Stimulated activated CD8-positive, alpha-beta memory T cell treated with anti-CD3 and anti-CD28 coated beads, Interleukin-4, amount 100 ng/mL, for 4 hours (primary cell): ENCODE measurements around the gene CCDC70.
A peak's percentile ranks its signal among the peaks of the same experiment; 100 is the strongest.

Source experiments
- DNase-seq, 2 donors: peaks; one replicate each; pipeline ENCODE4 v3.0.0-alpha.2; 2020; ENCODE audit warnings: low read depth in 2 of 2, low spot score in 1 of 2

The CCDC70 gene

DNA sequence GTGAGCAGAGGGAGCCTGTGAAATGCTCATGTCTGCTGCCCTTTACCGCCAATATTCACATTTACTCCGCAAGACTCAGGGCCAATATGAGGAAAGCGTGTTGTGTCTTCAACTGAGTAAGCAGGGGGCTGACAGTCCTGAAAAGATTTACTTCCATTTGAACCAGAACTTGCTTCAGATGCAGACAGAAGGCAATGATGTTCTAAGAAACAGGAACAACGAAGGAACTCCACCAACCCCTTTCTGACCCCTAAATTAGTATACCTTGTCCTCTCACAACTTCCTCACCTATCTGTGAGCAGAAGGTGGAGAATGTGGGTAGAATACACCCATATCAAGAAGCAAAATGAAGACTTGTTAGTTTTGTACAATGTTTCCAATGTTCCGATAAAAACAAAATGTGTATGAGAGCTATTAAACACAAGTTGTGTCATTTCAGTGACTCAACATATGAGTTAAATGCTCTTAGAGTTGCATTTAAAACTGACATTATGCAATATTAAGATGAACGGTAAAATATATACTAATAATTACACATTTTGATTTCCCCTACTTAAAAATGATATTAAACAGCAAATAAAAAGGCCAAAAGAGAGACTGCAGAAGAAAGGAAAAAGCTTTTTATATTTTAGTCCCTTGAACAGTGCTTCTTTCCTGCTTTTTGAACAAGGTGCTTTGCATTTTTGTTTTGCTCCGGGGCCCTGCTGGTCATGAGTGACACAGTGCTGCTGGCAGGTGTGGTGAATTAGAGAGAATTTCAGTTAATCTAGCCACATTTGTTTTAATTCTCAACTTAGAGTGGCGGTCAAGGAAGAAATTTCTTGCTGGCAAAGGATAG is 32.8 kb upstream of the CCDC70 start:
- no peak for DNase-seq

DNA sequence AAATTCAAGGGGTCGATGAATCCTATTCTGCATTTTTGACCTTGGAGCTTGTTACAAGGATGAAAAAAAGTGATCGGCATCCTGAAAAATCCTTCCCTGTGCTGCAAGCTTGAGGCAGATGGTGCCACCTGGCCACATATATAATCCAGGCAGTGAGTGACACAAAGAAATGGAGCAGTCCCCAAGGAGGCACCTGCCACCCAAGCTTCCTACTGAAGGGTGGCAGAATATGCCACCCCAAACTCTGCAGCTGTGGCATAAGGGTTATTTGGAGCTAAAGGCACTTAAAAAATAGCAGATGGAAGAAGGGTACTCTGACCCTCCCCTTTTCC is 32.2 kb upstream of the CCDC70 start:
- DNase-seq = no peak

DNA sequence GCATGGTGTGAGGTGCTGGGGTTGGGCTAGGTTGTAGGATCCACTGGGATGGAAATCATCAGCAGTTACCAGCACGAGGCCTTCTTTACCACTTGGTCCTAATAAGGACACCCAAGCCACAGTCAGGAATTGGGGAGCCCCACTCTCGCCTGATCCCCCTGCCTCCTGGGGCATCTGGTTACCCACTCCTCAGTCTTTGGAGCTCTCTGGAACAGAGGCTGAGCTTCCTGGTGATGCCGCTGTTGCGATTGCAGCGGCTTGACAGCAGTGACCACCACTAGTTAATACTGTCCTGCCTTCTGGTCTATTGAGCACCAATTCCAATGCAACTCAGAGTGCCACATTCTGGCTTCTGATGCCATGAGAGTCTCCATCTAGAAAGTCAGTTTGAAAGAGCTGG is 30.2 kb upstream of the CCDC70 start:
- DNase-seq = no peak

DNA sequence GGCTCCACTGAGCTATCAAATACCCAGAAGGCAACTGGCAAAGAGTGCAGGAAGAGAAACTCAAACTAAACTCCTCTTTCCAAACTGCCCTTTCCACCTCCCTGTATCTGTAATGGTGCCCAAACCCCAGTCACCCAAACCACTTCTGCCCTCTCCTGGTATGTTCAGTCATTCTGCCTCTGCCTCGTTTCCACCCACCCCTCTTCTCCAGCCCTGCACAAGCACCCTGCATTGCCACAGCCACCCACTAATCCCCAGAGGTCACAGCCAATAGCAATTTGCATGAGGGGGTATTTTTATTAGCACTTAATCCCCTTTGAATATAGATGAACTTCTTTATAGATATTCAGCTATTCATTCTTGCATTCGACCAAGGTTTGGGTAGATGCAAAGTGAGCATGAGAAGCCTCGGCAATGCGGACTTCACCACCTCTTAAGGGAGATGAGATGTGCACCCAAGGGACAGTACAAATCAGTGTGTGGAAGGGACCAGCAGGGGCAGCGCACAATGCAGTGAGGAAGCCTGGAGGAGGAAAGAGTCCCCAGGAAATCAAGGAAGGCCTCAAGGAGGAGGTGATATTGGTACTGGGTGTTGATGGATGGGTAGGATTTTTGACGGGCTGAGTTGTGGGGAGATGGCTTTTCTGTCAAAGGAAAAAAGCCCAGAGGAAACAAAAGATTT is 29.2 kb upstream of the CCDC70 start:
- peak in 1 of 2 donors; percentile 21 for DNase-seq

DNA sequence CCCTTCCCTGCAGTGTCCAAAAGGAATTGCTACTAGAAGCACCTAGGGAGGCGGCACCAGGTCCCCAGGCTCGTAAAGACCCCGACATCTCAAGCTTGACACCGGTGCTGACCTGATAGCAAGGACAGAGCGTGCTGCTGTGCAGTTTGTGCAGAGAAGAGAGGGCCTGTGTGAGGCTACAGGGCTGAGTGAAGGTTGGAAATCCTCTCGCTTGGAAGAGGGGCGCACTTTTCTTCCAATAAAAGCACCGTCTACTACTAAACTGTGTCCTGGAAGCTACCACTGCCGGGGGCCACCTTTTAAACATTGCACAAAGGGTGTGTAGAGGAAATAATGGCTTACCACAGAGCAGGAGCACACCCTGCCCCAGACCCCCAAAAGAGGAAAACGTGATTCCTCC is 27.8 kb upstream of the CCDC70 start:
- DNase-seq = no peak

DNA sequence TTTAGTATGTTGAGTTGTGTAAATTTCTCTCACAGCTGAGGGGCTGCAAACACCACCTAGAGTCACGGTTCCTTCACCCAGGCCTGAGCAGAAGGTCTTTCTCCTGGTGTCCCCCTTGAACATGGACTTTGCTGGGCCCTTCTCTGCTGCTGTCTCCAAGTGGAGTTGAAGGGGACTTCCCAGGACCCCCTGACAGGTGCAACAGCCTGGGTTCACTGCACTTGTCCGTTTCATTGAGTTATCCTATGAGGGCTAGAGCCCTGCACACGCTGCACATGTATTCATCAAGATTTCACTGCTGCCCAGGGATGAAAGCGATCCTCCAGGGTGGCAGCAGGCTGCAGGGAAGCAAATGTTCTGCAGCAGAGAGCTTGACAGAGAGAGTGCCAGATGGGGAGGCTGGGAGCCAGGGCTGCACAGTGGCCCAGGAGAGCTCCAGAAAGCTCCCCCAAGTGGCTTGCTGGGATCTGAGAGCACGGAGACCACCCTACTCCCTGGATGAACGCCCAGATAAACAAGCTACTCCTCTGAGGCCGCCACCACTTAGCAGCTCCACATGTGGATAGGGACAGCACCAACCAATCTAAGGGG is 27.1 kb upstream of the CCDC70 start:
- DNase-seq = no peak

DNA sequence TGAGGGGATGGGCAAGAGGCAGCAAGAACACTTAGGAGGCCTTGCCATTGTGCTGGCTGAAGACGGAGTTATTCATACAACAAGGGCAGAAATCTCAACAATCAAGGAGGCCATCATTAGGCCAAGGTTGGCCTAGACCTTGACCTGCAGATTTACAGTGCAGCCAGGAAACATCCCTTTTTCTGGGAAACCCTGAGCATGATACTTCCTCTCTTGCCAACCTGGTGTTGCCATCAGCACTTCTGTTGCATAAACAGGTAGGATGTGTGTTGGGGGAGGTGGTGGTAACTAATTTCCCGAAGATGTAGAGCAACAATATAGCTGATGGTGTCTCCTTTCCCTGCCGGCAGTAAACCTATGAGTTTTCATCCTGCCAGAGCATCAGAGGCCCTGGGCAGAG is 24.8 kb upstream of the CCDC70 start:
- no peak for DNase-seq

DNA sequence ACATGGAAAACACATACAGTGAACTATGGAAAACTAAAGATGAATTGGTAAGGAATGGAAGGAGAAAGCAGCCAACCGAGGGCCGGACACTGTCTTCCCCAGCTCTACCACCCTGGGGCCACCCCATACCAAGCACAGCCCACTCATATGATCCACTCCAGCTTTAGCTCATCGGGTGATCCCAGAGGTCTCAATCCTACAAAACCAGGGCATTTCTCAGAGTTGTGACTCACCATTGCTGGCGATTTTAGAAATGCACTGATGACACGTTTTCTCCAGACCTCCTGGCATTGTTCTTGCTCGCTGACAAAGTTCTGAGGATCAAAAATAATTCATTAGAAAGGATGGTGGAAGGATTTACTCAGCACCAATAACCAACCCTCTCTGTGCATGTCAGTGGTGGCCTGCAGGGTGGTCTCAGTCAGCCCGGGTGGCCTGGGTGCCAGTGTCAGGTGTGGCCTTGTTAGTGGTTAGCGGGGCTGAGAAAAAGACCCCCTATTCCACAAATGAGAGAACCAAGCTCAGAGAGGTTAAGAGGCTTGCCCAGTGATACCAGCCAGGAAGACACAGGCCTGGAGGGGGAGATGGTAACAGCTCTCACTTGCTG is 23.4 kb upstream of the CCDC70 start:
- no peak for DNase-seq

DNA sequence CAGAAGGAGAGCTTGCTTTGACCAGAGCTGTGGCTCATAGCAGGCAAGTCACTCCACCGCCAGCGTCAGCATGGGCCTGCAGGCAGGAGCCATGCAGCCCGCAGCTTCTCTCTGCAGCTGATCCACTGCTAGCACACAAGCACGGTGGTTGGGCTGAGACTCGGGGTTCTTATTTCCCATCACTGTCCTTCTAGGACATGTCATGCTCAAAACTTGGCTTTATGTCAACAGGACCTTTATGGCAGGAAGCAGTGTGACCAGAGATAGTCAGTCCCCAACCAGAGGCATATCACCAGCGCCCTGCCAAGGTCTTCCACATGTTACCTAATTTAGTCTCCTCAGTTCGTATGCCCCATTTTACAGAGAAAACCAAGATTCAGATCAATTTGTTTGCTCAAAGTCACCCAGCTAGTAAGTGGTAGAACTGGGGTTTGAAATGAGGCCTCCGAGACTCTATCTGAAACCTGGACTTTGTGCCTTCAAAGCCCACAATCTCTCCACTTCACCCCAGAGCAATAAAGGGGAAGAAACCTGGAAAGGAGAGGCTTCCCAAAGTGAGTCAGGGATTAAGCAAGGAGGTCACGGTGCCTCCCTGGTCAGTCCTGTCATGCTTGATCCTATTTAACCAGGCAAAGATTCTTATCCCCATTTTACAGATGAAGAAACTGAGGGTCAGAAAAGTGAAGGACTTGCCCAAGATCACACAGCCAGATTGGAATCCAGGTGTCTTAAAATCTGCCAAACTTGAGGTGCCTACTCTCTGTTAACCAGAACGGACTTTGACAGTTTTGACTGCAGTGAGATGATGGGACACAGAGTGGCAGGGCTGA is 21.8 kb upstream of the CCDC70 start:
- DNase-seq = no peak

DNA sequence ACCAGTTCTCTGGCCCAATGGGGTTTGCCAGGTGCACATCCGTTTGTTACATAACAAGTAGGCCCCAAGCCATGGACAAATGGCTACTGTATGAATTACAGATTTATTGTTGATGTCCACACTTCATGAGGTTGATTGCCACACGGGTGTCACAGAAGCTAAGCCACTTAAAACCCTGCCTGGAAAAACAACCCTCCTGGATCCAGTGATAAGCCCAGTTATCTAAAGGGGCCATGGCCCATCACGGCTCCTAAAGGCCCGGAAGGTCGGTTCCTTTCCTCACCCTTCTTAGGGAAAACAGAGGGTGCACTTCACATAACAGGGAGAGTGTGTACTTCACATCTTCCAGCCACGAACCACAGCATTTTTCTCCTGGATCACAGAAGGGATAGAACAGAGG is 20.9 kb upstream of the CCDC70 start:
- no peak for DNase-seq

DNA sequence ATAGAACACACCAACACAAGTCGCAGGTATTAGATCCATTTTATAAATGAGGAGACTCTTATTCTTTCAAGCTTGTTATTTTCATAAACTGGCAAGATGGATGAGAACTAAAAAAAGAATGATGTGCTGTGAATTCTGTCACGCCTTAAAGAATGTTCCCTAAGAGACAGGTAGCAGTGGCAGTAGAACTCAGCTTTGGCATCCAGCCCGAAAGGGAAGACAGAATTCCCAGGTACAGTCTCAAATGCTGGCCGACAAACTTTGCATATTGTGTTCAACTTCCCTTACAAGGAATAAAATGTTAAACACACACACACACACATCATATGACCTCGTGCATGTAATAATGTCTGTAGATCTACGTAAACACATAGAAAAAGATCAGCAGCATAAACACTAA is 20.0 kb upstream of the CCDC70 start:
- DNase-seq = no peak

DNA sequence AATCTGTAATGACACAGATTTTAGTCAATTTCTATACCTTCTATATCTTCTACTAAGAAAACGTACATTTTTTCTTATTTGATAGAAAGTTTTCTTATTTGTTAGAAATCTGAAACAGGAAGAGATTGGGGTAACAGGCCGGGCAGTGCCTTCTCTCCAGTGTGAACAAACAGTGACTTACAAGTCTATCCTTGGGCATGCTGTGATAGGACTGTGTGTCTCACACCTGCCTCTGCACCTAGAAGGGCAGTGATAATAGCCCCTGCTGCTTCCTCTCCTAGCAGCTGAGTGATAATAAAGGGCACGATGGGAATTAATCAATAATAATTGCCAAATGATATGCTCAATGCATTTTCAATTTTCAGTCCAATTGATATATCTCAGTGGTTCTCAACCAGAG is 18.2 kb upstream of the CCDC70 start:
- DNase-seq = no peak

DNA sequence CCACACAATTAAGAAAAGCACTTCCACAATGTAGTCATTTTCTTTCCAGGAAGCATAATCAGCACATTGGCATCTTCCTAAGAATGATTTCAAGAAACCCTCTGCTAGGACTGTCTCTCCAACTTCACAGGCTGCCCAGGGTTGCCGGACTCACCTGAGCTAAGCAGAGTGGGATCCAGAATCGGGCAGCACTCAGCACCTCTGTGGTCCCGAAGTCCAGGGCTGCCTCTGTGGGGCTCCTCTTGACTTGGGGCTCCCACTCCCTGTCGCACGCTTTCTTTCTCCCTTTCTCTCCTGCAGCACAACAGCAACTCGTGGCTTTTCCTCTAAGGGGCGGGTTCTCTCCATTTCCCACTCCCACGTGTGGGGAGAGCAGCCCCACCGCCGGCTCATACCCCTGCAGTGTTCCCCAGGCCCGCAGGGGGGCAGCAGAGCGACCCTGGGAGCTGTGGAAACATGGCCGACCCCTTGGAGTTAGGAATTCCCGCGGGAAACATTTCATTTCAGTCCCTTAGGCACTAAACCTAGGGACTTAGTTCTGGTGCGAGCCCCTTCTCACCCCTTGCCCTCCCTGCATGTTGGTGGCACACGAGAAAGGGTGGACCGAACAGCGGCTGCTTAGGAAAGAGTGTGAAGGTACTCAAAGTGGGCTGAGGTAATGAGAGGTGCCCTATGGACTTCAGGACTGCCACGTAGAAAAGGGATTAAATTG is 16.8 kb upstream of the CCDC70 start, which contains the start of gene TMEM272:
TSS of gene TMEM272 (minus strand) at position 316 of the 712 bp plus-strand sequence. CDS start 6,647 bp downstream, outside the sequence.
- DNase-seq = no peak

DNA sequence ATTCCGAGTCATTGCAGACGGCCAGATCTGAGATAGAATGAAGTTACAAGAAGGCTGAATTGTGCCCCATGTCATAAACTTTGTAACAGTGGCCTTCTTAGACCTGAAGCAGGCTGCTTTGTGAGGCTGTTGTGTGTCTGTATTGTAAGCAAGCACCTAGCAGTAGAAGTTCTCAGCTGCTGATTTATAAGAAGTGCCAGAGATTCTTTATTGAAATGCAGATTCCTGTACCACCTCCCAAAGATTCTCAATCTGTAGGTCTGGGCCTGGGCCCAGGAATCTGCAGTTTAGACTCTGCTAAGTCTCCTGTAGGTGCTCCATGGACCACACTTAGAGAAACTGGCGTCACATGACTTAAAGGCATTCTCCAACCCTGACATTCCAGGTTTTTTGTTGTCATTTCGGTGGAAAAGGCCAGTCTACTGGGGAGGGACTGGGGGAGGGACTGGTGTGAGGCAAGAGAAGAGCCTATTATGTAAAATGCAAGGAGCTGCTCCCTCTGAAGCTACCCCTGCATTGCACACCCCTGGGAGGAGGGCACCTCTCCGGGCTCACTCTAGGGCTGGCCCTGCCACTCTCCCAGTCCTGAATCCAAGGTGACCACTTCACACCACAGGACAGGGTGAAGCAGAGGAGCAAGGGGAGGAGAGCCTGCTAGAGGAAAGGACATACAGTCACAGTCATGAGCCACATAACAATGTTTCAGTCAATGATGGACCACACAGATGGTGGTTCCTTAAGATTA is 16.0 kb upstream of the CCDC70 start:
- no peak for DNase-seq

DNA sequence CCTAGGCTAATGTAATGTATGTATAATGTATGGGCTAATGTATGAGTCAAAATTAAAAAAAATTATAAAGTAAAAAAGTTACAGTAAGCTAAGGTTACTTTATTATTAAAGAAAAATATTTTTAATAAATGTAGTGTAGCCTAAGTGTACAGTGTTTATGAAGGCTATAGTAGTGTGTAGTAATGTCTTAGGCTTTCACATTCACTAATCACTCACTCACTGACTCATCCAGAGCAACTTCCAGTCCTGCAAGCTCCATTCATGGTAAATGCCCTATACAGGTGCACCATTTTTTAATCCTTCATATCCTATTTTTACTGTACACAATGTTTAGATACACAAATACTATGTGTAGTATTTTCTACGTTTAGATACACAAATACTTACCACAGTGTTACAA is 15.0 kb upstream of the CCDC70 start:
- no peak for DNase-seq

DNA sequence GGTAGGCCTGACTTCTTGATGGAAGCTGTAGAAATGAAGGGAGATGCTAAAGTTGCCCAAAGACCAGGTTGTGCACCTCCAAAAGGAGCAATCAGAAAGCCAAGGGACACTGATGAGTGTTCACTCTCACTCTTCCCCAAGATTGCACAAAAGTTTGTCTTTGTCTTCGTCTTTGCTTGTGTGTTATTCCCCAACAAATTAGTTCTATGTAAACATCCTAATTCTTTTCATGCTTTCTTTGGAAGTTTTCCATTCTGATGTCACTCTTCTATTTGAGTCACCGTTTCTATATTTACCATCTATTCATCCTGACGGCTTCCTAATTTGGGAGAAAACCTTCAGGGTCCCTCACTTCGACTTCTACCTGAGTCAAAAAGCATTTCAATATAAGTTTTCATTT is 13.1 kb upstream of the CCDC70 start:
- DNase-seq = no peak

DNA sequence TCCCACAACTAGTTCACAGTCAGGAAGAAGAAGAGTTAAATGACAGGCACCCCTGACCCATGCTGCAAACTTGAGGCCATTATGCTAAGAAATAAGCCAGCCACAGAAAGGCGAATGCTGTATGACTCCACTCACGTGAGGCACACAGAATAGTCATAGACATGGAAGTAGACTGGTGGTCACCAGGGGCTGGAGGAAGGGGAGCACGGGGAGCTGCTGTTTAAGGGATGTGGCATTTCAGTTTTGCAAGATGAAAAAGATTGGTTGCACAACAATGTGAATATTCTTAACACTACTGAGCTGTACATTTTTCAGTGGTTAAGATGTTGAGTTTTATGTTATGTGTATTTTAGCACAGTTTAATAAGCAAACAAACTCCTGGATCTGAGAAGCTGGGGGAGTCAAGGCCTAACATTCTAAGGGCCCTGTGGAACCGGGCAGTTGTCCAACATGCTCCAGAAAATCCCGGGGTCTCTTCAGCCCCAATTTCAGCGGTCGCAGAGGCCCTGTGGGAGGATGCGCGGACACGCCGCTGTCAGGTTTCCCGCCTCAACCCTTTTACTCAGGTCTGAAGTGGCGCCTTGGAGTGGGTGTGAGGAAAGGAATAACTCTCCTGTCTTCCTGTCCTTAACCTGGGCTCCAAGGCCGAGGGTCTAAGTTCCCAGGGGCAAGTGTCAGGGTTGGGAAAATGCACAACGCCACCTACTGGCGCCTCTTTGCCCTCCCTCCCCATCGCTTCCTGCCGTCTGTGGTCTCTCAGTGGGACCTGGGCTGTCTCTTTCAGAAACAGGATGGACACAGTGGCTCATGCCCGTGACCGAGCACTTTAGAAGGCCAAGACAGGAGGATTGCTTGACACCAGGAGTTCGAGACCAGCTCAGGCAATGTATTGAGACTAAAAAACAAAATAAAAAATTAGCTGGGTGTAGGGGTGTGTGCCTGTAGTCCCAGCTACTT is 12.3 kb upstream of the CCDC70 start:
- DNase-seq = no peak

DNA sequence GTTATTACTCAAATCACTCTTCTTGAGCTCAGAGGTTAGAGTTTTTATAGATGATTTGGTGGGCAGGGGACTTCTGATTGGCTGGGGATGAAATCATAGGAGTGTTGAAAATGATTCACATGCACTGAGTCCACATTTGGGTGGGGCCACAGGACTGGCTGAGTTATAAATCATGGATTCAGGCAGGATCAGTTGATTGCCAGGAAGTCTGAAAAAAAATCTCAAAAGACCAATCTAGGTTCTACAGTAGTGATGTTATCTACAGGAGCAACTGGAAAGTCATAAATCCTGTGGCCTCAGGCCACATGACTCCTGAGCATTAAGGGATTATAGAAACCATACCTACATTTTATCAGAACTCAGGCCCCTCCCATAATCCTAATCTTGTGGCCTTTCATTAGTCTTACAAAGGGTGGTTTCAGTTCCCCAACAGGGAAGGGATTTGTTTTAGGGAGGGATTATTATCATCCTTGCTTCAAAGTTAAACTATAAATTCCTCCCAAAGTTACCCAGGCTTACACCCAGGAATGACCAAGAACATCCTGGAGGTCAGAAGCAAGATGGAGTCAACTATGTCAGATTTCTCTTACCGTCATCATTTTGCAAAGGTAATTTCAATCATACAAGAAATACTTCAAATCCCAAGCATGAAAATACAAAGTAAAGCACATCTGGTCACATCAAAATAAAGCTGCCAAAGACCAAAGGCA is 5.6 kb upstream of the CCDC70 start:
- DNase-seq = no peak
